ENCODE results near the gene FERMT3.

GRCh38 chr11:64253043-64253442 lies 46.5 kb downstream of the FERMT3 start:
- no peak for TF ChIP-seq CTCF (IDR thresholded peaks at IDR 0.05)
- TF ChIP-seq POLR2A (IDR thresholded peaks at IDR 0.05) = no peak

Data from Peyer's patch (tissue), 4 donors.